Stimulated activated CD4-positive, alpha-beta T cell treated with anti-CD3 and anti-CD28 coated beads, Interleukin-12 subunit alpha, Interleukin-12 subunit beta, amount 100 ng/mL, for 24 hours (primary cell): ENCODE data around the gene RC3H2.

Experiments
- DNase-seq, 2 experiments: peaks; one replicate each; pipeline ENCODE4 v3.0.0-alpha.2; 2020; ENCODE audit warnings: low read depth in 2 of 2

The RC3H2 gene

GRCh38 chr9:122800066-122801060 is 104.8 kb downstream of the RC3H2 start, which contains the start of gene OR1K1:
OR1K1 (plus strand) TSS chr9:122800123; CDS start chr9:122800123, 0 bp downstream.
- DNase-seq: no peak

- DNase-seq: no peak
Observed at GRCh38 chr9:122797316-122798063, 107.7 kb downstream of the RC3H2 start.
